ENCODE measurements around the gene MACROD2.
A peak's percentile ranks its signal among the peaks of the same experiment; 100 is the strongest.

Gene MACROD2

GRCh38 chr20:14148042-14148441 lies 152.7 kb downstream of the MACROD2 start:
- TF ChIP-seq JUND (IDR thresholded peaks at IDR 0.05; ENCODE audit: low read depth) = no peak
- no peak for DNase-seq (ENCODE audit: low read depth in 1 of 2, low spot score in 1 of 2)
- in situ Hi-C loops (cut with HindIII; ENCODE audit: low pct_unique_long_range_greater_than_20kb, low sequenced_read_pairs) = no loop called here

- no peak for DNase-seq (ENCODE audit: low read depth in 1 of 2, low spot score in 1 of 2)
- no peak for TF ChIP-seq JUND (IDR thresholded peaks at IDR 0.05; ENCODE audit: low read depth)
- in situ Hi-C loops (cut with HindIII; ENCODE audit: low pct_unique_long_range_greater_than_20kb, low sequenced_read_pairs) = no loop called here
Observed at GRCh38 chr20:14155361-14155760, 160.0 kb downstream of the MACROD2 start.

- in situ Hi-C loops (cut with HindIII; ENCODE audit: low pct_unique_long_range_greater_than_20kb, low sequenced_read_pairs) = no loop called here
- no peak for TF ChIP-seq JUND (IDR thresholded peaks at IDR 0.05; ENCODE audit: low read depth)
Observed at GRCh38 chr20:14178528-14178927, 183.2 kb downstream of the MACROD2 start.

GRCh38 chr20:14178952-14179351 lies 183.6 kb downstream of the MACROD2 start:
- TF ChIP-seq JUND (IDR thresholded peaks at IDR 0.05; ENCODE audit: low read depth) = no peak
- DNase-seq (ENCODE audit: low read depth in 1 of 2, low spot score in 1 of 2) = no peak
- in situ Hi-C loops (cut with HindIII; ENCODE audit: low pct_unique_long_range_greater_than_20kb, low sequenced_read_pairs) = no loop called here

More at GRCh38 chr20:14178528-14178927, 183.2 kb downstream of the MACROD2 start:
- DNase-seq (ENCODE audit: low read depth in 1 of 2, low spot score in 1 of 2) = no peak

GRCh38 chr20:14189794-14190402 lies 194.6 kb downstream of the MACROD2 start:
- in situ Hi-C loops (cut with HindIII; ENCODE audit: low pct_unique_long_range_greater_than_20kb, low sequenced_read_pairs) = no loop called here
- DNase-seq (ENCODE audit: low read depth in 1 of 2, low spot score in 1 of 2) = peak; percentile 12 to 68
- TF ChIP-seq JUND (IDR thresholded peaks at IDR 0.05; ENCODE audit: low read depth) = no peak

GRCh38 chr20:14191559-14191958 lies 196.2 kb downstream of the MACROD2 start:
- no peak for DNase-seq (ENCODE audit: low read depth in 1 of 2, low spot score in 1 of 2)
- TF ChIP-seq JUND (IDR thresholded peaks at IDR 0.05; ENCODE audit: low read depth) = no peak

GRCh38 chr20:14193443-14193842 lies 198.1 kb downstream of the MACROD2 start:
- TF ChIP-seq JUND (IDR thresholded peaks at IDR 0.05; ENCODE audit: low read depth) = no peak
- in situ Hi-C loops (cut with HindIII; ENCODE audit: low pct_unique_long_range_greater_than_20kb, low sequenced_read_pairs) = no loop called here
- no peak for DNase-seq (ENCODE audit: low read depth in 1 of 2, low spot score in 1 of 2)

More at GRCh38 chr20:14191559-14191958, 196.2 kb downstream of the MACROD2 start:
- in situ Hi-C loops (cut with HindIII; ENCODE audit: low pct_unique_long_range_greater_than_20kb, low sequenced_read_pairs) = no loop called here

- TF ChIP-seq JUND (IDR thresholded peaks at IDR 0.05; ENCODE audit: low read depth) = no peak
- in situ Hi-C loops (cut with HindIII; ENCODE audit: low pct_unique_long_range_greater_than_20kb, low sequenced_read_pairs) = no loop called here
- peak in 1 of 2 experiments; percentile 14 for DNase-seq (ENCODE audit: low read depth in 1 of 2, low spot score in 1 of 2)
Observed at GRCh38 chr20:14193885-14194284, 198.6 kb downstream of the MACROD2 start.

GRCh38 chr20:14197097-14197496 lies 201.8 kb downstream of the MACROD2 start:
- in situ Hi-C loops (cut with HindIII; ENCODE audit: low pct_unique_long_range_greater_than_20kb, low sequenced_read_pairs) = no loop called here
- TF ChIP-seq JUND (IDR thresholded peaks at IDR 0.05; ENCODE audit: low read depth) = no peak
- no peak for DNase-seq (ENCODE audit: low read depth in 1 of 2, low spot score in 1 of 2)

GRCh38 chr20:14198416-14198815 lies 203.1 kb downstream of the MACROD2 start:
- DNase-seq (ENCODE audit: low read depth in 1 of 2, low spot score in 1 of 2) = no peak
- no peak for TF ChIP-seq JUND (IDR thresholded peaks at IDR 0.05; ENCODE audit: low read depth)
- in situ Hi-C loops (cut with HindIII; ENCODE audit: low pct_unique_long_range_greater_than_20kb, low sequenced_read_pairs) = no loop called here

- in situ Hi-C loops (cut with HindIII; ENCODE audit: low pct_unique_long_range_greater_than_20kb, low sequenced_read_pairs) = no loop called here
- no peak for DNase-seq (ENCODE audit: low read depth in 1 of 2, low spot score in 1 of 2)
- TF ChIP-seq JUND (IDR thresholded peaks at IDR 0.05; ENCODE audit: low read depth) = no peak
Observed at GRCh38 chr20:14199111-14199510, 203.8 kb downstream of the MACROD2 start.

GRCh38 chr20:14203657-14204056 lies 208.3 kb downstream of the MACROD2 start:
- in situ Hi-C loops (cut with HindIII; ENCODE audit: low pct_unique_long_range_greater_than_20kb, low sequenced_read_pairs) = no loop called here
- DNase-seq (ENCODE audit: low read depth in 1 of 2, low spot score in 1 of 2) = no peak
- TF ChIP-seq JUND (IDR thresholded peaks at IDR 0.05; ENCODE audit: low read depth) = no peak

- DNase-seq (ENCODE audit: low read depth in 1 of 2, low spot score in 1 of 2) = no peak
- in situ Hi-C loops (cut with HindIII; ENCODE audit: low pct_unique_long_range_greater_than_20kb, low sequenced_read_pairs) = no loop called here
- no peak for TF ChIP-seq JUND (IDR thresholded peaks at IDR 0.05; ENCODE audit: low read depth)
Observed at GRCh38 chr20:14207591-14207990, 212.3 kb downstream of the MACROD2 start.

- in situ Hi-C loops (cut with HindIII; ENCODE audit: low pct_unique_long_range_greater_than_20kb, low sequenced_read_pairs) = no loop called here
- TF ChIP-seq JUND (IDR thresholded peaks at IDR 0.05; ENCODE audit: low read depth) = no peak
- peak in 1 of 2 experiments; percentile 12 for DNase-seq (ENCODE audit: low read depth in 1 of 2, low spot score in 1 of 2)
Observed at GRCh38 chr20:14208956-14209355, 213.6 kb downstream of the MACROD2 start.

All from T47D (cell line).